AG09309 (cell line): ENCODE results near the gene PLEKHG1.

Experiments used
- DNase-seq: peaks from one replicate; pipeline ENCODE4 v3.0.0-alpha.2; 2010; ENCODE audit warnings: low read depth
- H3K4me3 ChIP-seq: 2 replicates; pipeline ENCODE4 v1.5.1; 2011; ENCODE audit warnings: mild to moderate bottlenecking, low read depth, low read length, moderate library complexity; ENCODE audit not compliant: control insufficient read depth
- TF ChIP-seq, protein P1 (sequence below): IDR thresholded peaks from 2 replicates; pipeline ENCODE4 v1.5.1; 2011; ENCODE audit warnings: mild to moderate bottlenecking, low read depth, low read length, inconsistent platforms; ENCODE audit not compliant: insufficient read depth, control insufficient read depth; ENCODE audit errors: missing control alignments

PLEKHG1 gene

DNA sequence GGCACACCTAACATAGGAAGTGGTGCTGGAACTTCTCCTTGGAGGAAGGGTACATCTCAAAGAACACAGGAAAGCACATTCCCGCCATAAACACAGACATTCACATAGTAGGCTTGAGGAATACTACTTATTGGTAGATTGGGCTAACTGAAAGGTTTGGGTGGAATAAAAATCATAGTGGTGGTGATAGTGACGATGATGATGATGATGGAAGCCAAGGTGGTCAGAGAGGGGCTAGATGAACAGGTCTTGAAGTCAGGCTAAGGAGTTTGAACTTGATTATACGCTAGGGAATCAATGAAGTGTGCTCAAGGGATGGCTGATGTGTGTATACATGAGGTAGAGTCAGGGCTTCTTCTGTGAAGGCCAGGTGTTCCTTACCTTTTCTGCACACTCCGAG is 12.0 kb upstream of the PLEKHG1 start:
- TF ChIP-seq, protein P1, sequence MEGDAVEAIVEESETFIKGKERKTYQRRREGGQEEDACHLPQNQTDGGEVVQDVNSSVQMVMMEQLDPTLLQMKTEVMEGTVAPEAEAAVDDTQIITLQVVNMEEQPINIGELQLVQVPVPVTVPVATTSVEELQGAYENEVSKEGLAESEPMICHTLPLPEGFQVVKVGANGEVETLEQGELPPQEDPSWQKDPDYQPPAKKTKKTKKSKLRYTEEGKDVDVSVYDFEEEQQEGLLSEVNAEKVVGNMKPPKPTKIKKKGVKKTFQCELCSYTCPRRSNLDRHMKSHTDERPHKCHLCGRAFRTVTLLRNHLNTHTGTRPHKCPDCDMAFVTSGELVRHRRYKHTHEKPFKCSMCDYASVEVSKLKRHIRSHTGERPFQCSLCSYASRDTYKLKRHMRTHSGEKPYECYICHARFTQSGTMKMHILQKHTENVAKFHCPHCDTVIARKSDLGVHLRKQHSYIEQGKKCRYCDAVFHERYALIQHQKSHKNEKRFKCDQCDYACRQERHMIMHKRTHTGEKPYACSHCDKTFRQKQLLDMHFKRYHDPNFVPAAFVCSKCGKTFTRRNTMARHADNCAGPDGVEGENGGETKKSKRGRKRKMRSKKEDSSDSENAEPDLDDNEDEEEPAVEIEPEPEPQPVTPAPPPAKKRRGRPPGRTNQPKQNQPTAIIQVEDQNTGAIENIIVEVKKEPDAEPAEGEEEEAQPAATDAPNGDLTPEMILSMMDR: no peak
- no peak overlapping the region for H3K4me3 ChIP-seq
- DNase-seq: no peak

DNA sequence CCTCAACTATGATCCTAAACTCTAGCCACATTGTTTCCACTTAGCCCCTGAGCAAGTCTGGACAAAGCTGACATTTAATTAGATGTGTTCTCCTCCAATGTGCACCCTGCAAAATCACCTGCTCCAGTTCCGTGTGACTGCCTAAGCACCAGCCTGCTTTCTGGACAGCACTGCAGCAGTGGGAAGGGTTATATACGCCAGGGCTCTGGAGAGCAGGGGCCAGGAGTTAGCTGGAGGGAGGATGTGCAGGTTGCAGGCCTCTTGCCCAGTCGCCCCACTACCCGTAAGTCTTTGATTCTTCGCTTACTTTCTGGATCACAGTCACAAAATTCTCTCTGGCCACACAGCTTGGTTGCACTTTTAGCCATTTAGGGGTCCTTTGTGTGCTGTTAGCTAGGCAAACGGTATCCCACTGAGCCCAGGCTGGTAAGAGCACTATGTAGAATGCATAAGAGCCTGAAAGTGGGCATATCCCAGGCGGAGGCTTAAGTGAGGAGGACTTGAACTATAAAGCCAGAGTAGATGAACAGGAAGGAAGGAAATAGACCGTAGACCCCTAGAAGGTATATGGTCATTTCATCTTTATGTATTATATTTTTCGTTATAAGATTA is 10.7 kb upstream of the PLEKHG1 start:
- TF ChIP-seq, protein P1: no peak

DNA sequence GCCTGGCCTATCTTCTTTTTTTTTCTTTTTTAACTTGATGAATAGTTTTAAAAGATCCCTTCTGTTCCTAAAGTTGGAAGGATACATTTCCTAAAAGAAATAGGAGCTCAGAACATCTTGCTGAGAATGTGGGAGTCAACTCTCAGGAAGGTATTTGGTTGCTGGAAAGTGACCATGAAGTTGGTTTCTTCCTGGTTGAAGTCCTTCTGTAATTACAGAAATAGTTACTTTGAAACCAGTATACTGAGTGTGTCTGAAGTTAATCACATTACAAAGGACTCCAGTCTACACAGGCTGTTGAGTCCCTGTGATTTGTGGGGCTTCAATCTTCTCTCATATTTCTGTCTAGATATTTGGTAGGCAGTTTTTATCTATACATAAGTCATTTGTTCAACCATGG is 9.8 kb upstream of the PLEKHG1 start:
- DNase-seq: no peak
- no peak overlapping the region for H3K4me3 ChIP-seq
- TF ChIP-seq, protein P1: no peak

More for the DNA sequence above, 10.7 kb upstream of the PLEKHG1 start:
- H3K4me3 ChIP-seq: no peak overlapping the region
- DNase-seq: no peak

DNA sequence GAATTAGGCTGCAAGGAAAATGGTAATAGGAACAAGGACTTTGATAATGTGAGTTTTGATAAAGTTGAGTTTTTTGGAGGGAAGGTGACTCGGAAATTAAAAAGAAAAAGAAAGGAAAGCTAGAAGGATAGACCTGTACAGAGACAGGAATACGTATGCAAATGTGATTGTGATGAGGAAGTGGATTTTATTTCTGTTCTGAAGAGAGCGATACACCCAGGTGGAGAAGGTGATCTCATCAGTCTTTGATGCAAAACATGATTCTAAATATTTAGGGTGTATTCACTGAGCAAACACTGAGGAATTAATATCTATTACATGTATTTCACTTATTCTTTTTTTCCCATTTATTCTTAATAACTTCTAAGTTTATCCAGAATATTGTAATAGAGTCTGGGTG is 9.2 kb upstream of the PLEKHG1 start:
- TF ChIP-seq, protein P1: no peak
- H3K4me3 ChIP-seq: no peak overlapping the region
- DNase-seq: no peak

DNA sequence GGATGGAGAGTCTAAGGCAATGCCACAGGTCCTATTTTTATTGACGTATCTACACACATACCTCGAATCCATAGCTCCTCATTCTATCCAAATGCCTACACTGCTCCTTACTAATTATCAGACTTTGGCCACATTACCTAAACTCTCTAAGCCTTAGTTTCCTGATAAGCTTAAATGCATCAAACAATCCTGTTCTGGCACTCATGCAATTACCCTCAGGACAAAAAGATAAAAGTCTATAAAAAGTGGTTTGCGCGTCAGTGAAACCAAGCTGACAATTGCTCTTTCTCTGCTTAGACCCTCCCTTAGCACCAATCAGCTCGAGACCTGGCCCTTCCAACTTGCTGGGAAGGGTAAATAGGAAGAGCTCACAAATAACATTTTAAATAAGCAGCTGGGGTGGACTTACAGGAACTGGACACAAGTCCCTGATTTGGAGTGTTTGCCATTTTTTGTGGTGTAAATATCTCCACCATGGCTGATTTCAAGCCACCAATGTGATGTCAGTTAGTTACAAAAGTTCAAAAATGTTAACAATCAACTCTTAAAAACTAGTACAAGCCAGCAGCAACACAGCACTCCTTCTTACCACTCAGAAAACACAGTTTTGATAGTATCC is 7.2 kb upstream of the PLEKHG1 start:
- no peak overlapping the region for H3K4me3 ChIP-seq
- TF ChIP-seq, protein P1: no peak
- no peak for DNase-seq

DNA sequence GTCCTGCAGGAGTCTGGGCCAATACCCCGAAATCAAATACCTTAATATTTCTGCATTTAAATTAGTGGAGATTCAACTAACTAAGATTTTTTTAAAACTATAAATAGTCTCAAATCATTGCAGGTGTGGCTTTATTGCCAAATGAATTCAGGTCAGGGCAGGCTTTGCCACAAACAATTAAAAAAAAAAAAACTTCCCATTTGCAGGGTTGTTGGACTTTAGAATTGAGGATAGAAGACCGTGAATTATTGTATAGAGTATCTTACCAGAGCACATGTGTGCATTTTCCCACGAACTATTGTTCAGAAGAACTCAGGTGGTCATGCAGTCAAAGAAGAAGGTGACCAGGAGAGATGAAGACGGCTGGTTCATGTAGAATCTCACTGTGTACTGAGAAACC is 6.6 kb upstream of the PLEKHG1 start:
- no peak overlapping the region for H3K4me3 ChIP-seq
- DNase-seq: no peak
- TF ChIP-seq, protein P1: no peak

DNA sequence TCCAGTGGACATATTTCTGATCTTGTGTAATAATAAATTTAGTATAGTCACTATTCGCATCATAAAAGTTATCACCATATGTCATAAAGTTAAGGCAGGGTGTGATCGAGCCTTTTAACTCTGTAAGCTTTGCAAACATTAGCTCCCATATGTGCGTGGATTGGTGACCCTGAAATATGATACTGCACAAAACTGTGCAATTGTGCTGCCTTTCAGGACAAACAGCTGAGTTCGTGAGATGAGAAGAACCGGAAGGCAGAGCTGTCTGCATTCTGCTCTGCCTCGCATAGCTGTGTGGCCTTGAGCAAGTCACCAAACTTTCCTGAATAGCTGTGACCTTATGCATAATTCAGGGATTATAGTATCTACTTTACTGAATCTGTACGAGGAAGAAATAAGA is 3.2 kb upstream of the PLEKHG1 start:
- DNase-seq: no peak
- no peak overlapping the region for H3K4me3 ChIP-seq
- TF ChIP-seq, protein P1: no peak
